ENCODE results near the gene OR52A5. TPM values are rescaled to one million over a fixed set of nuclear protein-coding genes. Genes with fewer than 3 reads are reported as not detected.

The OR52A5 gene
- total and polyA plus RNA-seq, 10 of the 15 experiments (the other 5 are each of a cell fraction or from before 2014, with no cell fraction given), result not detected

- no peak for TF ChIP-seq ZBTB11 (CRISPR knock-in tag; IDR thresholded peaks at IDR 0.05)
- TF ChIP-seq ASH2L (IDR thresholded peaks at IDR 0.05; ENCODE audit: borderline replicate concordance, low read depth), result no peak
- TF ChIP-seq CREB1 (IDR thresholded peaks at IDR 0.05; ENCODE audit: low read depth), result no peak
- no peak for TF ChIP-seq PRDM15 (CRISPR knock-in tag; IDR thresholded peaks at IDR 0.05)
- no peak for TF ChIP-seq IRF5 (IDR thresholded peaks at IDR 0.05; ENCODE audit: borderline replicate concordance)
- TF ChIP-seq WRNIP1 (IDR thresholded peaks at IDR 0.05; ENCODE audit: borderline replicate concordance, low read depth, low read length), result no peak
- TF ChIP-seq TCF7 (IDR thresholded peaks at IDR 0.05; ENCODE audit: borderline replicate concordance), result no peak
- no peak for TF ChIP-seq CEBPB (IDR thresholded peaks at IDR 0.05; ENCODE audit: borderline replicate concordance in 1 of 2, low read depth in 2 of 2, low read length in 2 of 2)
Observed at GRCh38 chr11:5136261-5136660, 1.9 kb downstream of the OR52A5 start (continued).
